ENCODE results near the gene CTNS.

DNA sequence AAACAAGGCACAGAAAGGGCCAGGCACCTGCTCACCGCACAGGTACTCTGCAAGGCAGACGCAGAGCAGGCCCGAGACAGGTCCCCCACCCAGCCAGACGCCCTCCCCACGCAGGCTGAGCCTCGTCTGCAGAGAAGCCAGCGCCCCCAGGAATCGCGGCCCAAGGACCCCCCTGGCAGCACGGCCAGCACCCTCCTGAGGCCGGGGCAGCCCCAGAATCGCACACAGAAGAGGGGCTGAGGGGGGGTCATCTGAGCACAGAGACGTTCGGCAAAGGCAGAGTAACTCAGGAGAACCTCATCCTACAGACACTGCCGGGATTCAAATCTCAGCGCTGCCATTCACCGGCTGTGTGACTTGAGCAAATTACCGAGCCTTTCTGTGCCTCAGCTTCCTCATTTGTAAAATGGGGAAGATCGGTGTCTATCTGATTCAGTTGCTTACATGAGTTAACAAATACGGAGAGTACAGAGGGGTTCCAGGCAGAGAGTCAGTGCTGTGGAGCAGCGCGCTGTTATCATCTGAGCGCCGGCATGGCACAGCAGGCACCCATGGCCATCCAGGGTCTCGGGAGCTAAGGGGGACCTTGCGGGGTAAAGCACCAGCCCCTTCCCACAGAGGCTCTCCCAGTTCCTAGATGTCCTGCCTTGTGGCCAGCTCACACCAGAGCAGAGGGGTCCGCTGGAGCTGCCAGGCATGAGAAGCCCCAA, 42.4 kb downstream of the CTNS start:
- TF ChIP-seq EZH2 (IDR thresholded peaks at IDR 0.05; ENCODE audit: low read length): no peak
- TF ChIP-seq, protein P1, sequence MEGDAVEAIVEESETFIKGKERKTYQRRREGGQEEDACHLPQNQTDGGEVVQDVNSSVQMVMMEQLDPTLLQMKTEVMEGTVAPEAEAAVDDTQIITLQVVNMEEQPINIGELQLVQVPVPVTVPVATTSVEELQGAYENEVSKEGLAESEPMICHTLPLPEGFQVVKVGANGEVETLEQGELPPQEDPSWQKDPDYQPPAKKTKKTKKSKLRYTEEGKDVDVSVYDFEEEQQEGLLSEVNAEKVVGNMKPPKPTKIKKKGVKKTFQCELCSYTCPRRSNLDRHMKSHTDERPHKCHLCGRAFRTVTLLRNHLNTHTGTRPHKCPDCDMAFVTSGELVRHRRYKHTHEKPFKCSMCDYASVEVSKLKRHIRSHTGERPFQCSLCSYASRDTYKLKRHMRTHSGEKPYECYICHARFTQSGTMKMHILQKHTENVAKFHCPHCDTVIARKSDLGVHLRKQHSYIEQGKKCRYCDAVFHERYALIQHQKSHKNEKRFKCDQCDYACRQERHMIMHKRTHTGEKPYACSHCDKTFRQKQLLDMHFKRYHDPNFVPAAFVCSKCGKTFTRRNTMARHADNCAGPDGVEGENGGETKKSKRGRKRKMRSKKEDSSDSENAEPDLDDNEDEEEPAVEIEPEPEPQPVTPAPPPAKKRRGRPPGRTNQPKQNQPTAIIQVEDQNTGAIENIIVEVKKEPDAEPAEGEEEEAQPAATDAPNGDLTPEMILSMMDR (optimal IDR thresholded peaks at IDR 0.05 in 1 of 3, IDR thresholded peaks at IDR 0.05 in 1 of 3, conservative IDR thresholded peaks at IDR 0.05 in 1 of 3; ENCODE audit: extremely low read depth in 1 of 3, insufficient read depth in 2 of 3, low read length in 3 of 3): no peak

Data from keratinocyte (primary cell).